ENCODE measurements around the gene MX2.

- TF ChIP-seq, protein P1, sequence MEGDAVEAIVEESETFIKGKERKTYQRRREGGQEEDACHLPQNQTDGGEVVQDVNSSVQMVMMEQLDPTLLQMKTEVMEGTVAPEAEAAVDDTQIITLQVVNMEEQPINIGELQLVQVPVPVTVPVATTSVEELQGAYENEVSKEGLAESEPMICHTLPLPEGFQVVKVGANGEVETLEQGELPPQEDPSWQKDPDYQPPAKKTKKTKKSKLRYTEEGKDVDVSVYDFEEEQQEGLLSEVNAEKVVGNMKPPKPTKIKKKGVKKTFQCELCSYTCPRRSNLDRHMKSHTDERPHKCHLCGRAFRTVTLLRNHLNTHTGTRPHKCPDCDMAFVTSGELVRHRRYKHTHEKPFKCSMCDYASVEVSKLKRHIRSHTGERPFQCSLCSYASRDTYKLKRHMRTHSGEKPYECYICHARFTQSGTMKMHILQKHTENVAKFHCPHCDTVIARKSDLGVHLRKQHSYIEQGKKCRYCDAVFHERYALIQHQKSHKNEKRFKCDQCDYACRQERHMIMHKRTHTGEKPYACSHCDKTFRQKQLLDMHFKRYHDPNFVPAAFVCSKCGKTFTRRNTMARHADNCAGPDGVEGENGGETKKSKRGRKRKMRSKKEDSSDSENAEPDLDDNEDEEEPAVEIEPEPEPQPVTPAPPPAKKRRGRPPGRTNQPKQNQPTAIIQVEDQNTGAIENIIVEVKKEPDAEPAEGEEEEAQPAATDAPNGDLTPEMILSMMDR (conservative IDR thresholded peaks at IDR 0.05 in 1 of 2, IDR thresholded peaks at IDR 0.05 in 1 of 2; ENCODE audit: low read depth in 1 of 2, low read length in 2 of 2) = no peak
- no peak for TF ChIP-seq EZH2 (IDR thresholded peaks at IDR 0.05; ENCODE audit: low read length, missing control alignments)
Observed at GRCh38 chr21:41432562-41433460, 71.0 kb downstream of the MX2 start.

Data from fibroblast of lung (primary cell).